Ishikawa (cell line): ENCODE data around the gene E2F3.

ENCODE experiments used
- CEBPB ChIP-seq: IDR thresholded peaks from 2 replicates; pipeline ENCODE4 v1.6.1; 2012
- CREB1 ChIP-seq: IDR thresholded peaks from 2 replicates; pipeline ENCODE4 v1.6.1; 2012; ENCODE audit warnings: low read depth
- EGR1 ChIP-seq: IDR thresholded peaks from 2 replicates; pipeline ENCODE4 v1.6.1; 2012
- EP300 ChIP-seq: IDR thresholded peaks from 2 replicates; pipeline ENCODE4 v1.6.1; 2012; ENCODE audit warnings: borderline replicate concordance
- FOXM1 ChIP-seq: IDR thresholded peaks from 2 replicates; pipeline ENCODE4 v1.6.1; 2012; ENCODE audit warnings: low read depth, borderline replicate concordance
- MAX ChIP-seq: IDR thresholded peaks from 2 replicates; pipeline ENCODE4 v1.6.1; 2012
- NFIC ChIP-seq: IDR thresholded peaks from 2 replicates; pipeline ENCODE4 v1.6.1; 2012
- RAD21 ChIP-seq: IDR thresholded peaks from 2 replicates; pipeline ENCODE4 v1.6.1; 2012; ENCODE audit warnings: low read depth
- REST ChIP-seq: IDR thresholded peaks from 2 replicates; pipeline ENCODE4 v1.6.1; 2012; ENCODE audit warnings: low read depth, mild to moderate bottlenecking
- TAF1 ChIP-seq: IDR thresholded peaks from 2 replicates; pipeline ENCODE4 v1.6.1; 2012; ENCODE audit warnings: low read depth, mild to moderate bottlenecking
- TCF12 ChIP-seq: IDR thresholded peaks from 2 replicates; pipeline ENCODE4 v1.6.1; 2012; ENCODE audit warnings: low read depth
- TEAD4 ChIP-seq: IDR thresholded peaks from 2 replicates; pipeline ENCODE4 v1.6.1; 2012
- USF1 ChIP-seq: IDR thresholded peaks from 2 replicates; pipeline ENCODE4 v1.6.1; 2012
- YY1 ChIP-seq: IDR thresholded peaks from 2 replicates; pipeline ENCODE4 v1.6.1; 2012; ENCODE audit warnings: low read depth
- ZBTB7A ChIP-seq: IDR thresholded peaks from 2 replicates; pipeline ENCODE4 v1.6.1; 2012; ENCODE audit warnings: low read depth

E2F3 gene

GRCh38 chr6:20509212-20509611 lies 107.5 kb downstream of the E2F3 start:
- no peak for TF ChIP-seq RAD21
- no peak for TF ChIP-seq TCF12
- no peak for TF ChIP-seq FOXM1

- TF ChIP-seq ZBTB7A: no peak
- TF ChIP-seq MAX: no peak
- TF ChIP-seq CEBPB: no peak
- TF ChIP-seq REST: no peak
- TF ChIP-seq FOXM1: no peak
- TF ChIP-seq YY1: no peak
- no peak for TF ChIP-seq NFIC
- TF ChIP-seq USF1: no peak
Observed at GRCh38 chr6:20511852-20512251, 110.2 kb downstream of the E2F3 start.

GRCh38 chr6:20529086-20529448 lies 127.4 kb downstream of the E2F3 start:
- TF ChIP-seq RAD21: peak; percentile 42

- TF ChIP-seq TAF1 (no peak), TEAD4 (no peak), USF1 (no peak), CREB1 (no peak), EGR1 (no peak), EP300 (no peak), YY1 (no peak), REST (no peak), ZBTB7A (no peak), CEBPB (no peak), RAD21 (no peak), MAX (no peak), TCF12 (no peak), FOXM1 (no peak), NFIC (no peak)
Observed at GRCh38 chr6:20532881-20533280, 131.2 kb downstream of the E2F3 start.

- TF ChIP-seq FOXM1 (no peak), CREB1 (no peak), CEBPB (no peak), EGR1 (no peak), RAD21 (no peak), EP300 (no peak), TAF1 (no peak), YY1 (no peak), ZBTB7A (no peak), USF1 (no peak), TEAD4 (no peak), REST (no peak), NFIC (no peak), TCF12 (no peak)
Observed at GRCh38 chr6:20533746-20534294, 132.1 kb downstream of the E2F3 start.
